ENCODE measurements around the gene NEUROG3.

The NEUROG3 gene

DNA sequence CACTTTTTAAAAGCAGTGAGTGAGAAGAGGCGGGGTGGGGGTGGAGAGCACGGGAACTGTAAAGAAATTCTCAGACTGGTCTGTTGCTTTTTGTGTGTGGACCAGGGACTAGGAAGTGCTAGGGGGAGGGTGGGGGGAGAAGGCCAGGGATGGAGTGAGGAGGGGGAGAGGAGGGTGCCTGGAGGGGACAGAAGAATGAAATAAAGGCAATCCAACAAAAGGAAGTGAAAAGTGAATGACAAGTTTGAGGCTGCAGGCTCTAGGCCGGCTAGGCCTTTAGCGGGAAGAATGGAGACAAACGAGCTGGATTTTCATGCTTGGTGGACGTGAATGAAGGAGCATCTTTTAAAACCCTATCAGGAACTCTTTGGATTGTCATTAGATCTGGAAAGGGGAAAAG is 13.7 kb downstream of the NEUROG3 start:
- no peak overlapping the region for H3K4me3 ChIP-seq (replicated peaks in 1 of 2; ENCODE audit: low read depth in 2 of 2, low read length in 2 of 2)
- TF ChIP-seq, protein P1, sequence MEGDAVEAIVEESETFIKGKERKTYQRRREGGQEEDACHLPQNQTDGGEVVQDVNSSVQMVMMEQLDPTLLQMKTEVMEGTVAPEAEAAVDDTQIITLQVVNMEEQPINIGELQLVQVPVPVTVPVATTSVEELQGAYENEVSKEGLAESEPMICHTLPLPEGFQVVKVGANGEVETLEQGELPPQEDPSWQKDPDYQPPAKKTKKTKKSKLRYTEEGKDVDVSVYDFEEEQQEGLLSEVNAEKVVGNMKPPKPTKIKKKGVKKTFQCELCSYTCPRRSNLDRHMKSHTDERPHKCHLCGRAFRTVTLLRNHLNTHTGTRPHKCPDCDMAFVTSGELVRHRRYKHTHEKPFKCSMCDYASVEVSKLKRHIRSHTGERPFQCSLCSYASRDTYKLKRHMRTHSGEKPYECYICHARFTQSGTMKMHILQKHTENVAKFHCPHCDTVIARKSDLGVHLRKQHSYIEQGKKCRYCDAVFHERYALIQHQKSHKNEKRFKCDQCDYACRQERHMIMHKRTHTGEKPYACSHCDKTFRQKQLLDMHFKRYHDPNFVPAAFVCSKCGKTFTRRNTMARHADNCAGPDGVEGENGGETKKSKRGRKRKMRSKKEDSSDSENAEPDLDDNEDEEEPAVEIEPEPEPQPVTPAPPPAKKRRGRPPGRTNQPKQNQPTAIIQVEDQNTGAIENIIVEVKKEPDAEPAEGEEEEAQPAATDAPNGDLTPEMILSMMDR (IDR thresholded peaks at IDR 0.05; ENCODE audit: low read depth, low read length) = no peak
- no peak for DNase-seq (ENCODE audit: low read depth in 2 of 2)

DNA sequence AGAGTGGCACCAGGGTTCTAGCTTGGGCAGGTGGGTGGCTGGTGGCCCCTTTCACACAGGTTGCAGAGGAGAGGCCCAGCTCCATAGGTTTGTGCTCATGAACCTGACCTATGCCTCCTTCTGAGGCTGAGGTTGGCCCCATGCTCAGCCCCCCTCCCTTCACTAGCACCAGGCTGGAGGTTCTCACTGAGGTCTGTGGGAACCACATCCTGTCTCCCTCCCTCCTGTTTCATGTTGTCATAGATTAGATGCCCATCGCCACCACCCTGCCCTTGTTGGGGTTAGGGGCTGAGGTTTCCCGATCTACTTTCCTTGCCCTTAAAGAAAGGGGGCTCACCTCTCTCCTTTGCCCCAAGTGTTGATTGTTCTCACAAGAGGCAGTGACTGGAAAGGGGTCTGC is 14.7 kb downstream of the NEUROG3 start:
- no peak overlapping the region for H3K4me3 ChIP-seq (replicated peaks in 1 of 2; ENCODE audit: low read depth in 2 of 2, low read length in 2 of 2)
- no peak for DNase-seq (ENCODE audit: low read depth in 2 of 2)
- TF ChIP-seq, protein P1 (IDR thresholded peaks at IDR 0.05; ENCODE audit: low read depth, low read length) = no peak

DNA sequence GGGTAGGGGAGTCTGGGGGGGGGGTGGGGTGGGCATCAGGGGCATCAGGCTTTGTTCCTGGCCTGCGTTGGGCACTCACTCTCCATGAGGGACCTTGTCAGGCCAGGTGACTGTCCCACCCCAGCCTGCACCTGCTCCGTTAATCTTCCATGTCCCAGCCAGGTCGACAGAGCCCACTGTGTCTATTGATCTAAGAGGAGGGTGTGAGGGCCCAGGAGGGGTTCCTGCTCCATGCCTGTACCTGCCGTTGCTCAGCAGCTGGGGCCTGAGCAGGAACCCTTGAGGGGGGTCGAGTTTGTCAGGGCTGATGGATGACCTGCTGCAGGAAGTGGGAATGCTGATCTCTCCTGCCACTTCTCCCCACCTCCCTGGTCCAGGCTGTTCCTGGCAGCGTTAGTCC is 18.6 kb downstream of the NEUROG3 start:
- no peak for DNase-seq (ENCODE audit: low read depth in 2 of 2)
- TF ChIP-seq, protein P1 (IDR thresholded peaks at IDR 0.05; ENCODE audit: low read depth, low read length) = no peak
- H3K4me3 ChIP-seq (replicated peaks in 1 of 2; ENCODE audit: low read depth in 2 of 2, low read length in 2 of 2) = no peak overlapping the region

DNA sequence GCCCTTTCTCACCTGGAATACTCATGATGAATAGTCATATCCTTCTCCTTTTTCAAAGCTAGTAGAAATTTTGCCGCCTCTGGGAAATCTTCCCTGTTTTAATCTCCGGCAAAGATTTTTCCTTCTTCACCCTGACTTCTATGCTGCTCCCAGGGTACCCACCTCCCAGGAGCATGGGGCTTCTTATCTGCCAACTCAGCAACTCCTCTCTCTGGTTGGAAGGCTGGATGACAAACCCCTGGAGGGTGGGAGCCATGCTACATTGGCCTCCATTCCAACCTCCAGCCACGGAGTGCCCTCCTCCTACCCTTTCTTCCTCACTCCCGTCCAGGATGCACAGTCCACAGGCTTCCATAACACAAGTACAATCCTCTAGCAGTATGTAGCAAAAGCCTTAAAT is 19.9 kb downstream of the NEUROG3 start:
- TF ChIP-seq, protein P1 (IDR thresholded peaks at IDR 0.05; ENCODE audit: low read depth, low read length) = no peak
- H3K4me3 ChIP-seq (replicated peaks in 1 of 2; ENCODE audit: low read depth in 2 of 2, low read length in 2 of 2) = no peak overlapping the region
- DNase-seq (ENCODE audit: low read depth in 2 of 2) = no peak

DNA sequence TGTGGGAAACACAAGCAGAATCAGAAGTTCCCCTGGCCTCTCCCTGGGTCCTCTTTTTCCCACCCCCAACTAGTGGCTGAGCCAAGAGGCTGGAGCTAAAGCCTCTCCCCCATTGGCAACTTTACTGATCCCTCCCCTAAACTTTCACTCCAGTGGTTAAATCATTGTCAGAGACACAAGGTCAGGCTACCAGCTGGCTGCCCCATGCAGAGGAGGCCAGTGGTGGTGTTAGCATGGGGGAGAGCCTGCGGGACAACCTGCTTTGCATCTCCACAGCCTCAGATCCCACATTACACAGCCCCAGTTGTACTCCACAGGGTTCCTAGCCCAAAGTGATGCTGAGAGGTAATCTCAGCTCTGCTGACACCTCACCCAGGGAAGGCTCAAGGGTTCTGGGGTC is 21.0 kb downstream of the NEUROG3 start:
- no peak overlapping the region for H3K4me3 ChIP-seq (replicated peaks in 1 of 2; ENCODE audit: low read depth in 2 of 2, low read length in 2 of 2)
- TF ChIP-seq, protein P1 (IDR thresholded peaks at IDR 0.05; ENCODE audit: low read depth, low read length) = no peak
- no peak for DNase-seq (ENCODE audit: low read depth in 2 of 2)

DNA sequence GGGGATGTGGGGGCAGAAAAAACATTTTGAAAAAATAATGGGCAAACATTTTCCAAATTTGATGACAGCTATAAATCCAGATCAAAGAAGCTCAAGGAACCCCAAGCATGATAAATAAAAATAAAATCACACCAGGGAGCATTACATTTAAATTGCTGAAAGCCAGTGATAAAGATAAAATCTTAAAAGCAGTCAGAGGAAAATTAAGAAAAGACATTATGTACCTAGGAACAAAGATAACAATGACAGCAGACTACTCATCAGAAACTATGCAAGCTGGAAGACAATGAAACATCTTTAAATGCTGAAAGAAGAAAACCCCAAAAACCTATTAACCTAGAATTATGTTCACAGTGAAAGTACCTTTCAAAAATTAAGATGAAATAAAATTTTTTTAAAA is 23.3 kb downstream of the NEUROG3 start:
- peak in 1 of 2 donors; percentile 9 for DNase-seq (ENCODE audit: low read depth in 2 of 2)
- no peak overlapping the region for H3K4me3 ChIP-seq (replicated peaks in 1 of 2; ENCODE audit: low read depth in 2 of 2, low read length in 2 of 2)
- TF ChIP-seq, protein P1 (IDR thresholded peaks at IDR 0.05; ENCODE audit: low read depth, low read length) = no peak

DNA sequence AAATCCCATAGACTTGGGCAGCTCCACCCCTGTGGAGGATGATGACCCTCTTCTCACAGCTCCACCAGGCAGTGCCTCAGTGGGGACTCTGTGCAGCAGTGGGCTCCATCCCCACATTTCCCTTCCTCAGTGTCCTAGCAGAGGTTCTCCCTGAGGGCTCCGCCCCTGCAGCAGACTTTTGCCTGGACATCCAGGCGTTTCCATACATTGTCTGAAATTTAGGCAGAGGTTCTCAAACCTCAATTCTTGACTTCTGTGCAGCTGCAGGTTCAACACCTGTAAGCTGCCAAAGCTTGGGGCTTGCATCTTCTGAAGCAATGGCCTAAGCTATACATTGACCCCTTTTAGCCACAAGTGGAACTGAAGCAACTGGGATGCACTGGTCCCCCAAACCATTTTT is 31.8 kb downstream of the NEUROG3 start:
- TF ChIP-seq, protein P1 (IDR thresholded peaks at IDR 0.05; ENCODE audit: low read depth, low read length) = no peak
- H3K4me3 ChIP-seq (replicated peaks in 1 of 2; ENCODE audit: low read depth in 2 of 2, low read length in 2 of 2) = no peak overlapping the region
- DNase-seq (ENCODE audit: low read depth in 2 of 2) = no peak
